HepG2 (cell line): ENCODE measurements around the gene HRH3. TPM values are rescaled to one million over a fixed set of nuclear protein-coding genes. Genes with fewer than 3 reads are reported as not detected.
A peak's percentile ranks its signal among the peaks of the same experiment; 100 is the strongest.

Experiments used
- ATAC-seq: fragments of 200-7000 bp; cut with Tn5 transposase; 3 replicates; pipeline ENCODE4 v1.9.1; 2020; ENCODE audit warnings: mild to moderate bottlenecking, moderate library complexity
- BruUV-seq: library from RNA; stranded (reverse); fragments of 400-500 nt; replicated peaks from 2 replicates; lab custom pipeline; 2021; lab: Mats Ljungman, UMichigan
- CTCF ChIA-PET: fragments of 300-600 bp; formaldehyde crosslinking; extraction: SDS; loops from one replicate; lab custom pipeline; 2021; ENCODE audit warnings: low total read pairs, inconsistent platforms, low intra/inter-chr PET ratio; lab: Yijun Ruan, JAX
- POLR2A ChIA-PET: fragments of 350-600 bp; sonication (Branson Sonifier 250); formaldehyde crosslinking; loops from one replicate; lab custom pipeline; 2020; ENCODE audit warnings: antibody characterized with exemption, inconsistent platforms; lab: Yijun Ruan, JAX
- DNase-seq: peaks from one replicate; pipeline ENCODE4 v3.0.0-alpha.2; 2015; ENCODE audit warnings: low spot score
- FAIRE-seq: peaks from 3 replicates; lab custom pipeline; 2011; peaks lifted over from hg19 to GRCh38; lab: Jason Lieb, UNC
- H2AFZ ChIP-seq: one replicate; pipeline ENCODE4 v1.6.1; 2011; ENCODE audit warnings: low read length, inconsistent platforms
- H3K27ac ChIP-seq: fragments of 300-600 bp; 3 replicates; pipeline ENCODE4 v1.8.0; 2011; ENCODE audit warnings: mixed run types, mild to moderate bottlenecking, mixed read lengths, low read length, inconsistent platforms; ENCODE audit not compliant: insufficient read depth; ENCODE audit errors: extremely low read length
- H3K27me3 ChIP-seq, 2 experiments: fragments of 200-600 bp in 1 of 2; 2 replicates in 1 of 2; 3 replicates in 1 of 2; pipeline versions ENCODE4 v1.6.0 to v1.8.0; 2011; ENCODE audit warnings: low read length in 2 of 2, mild to moderate bottlenecking in 2 of 2, moderate library complexity in 2 of 2, inconsistent platforms in 1 of 2; ENCODE audit not compliant: insufficient read depth in 2 of 2, control insufficient read depth in 1 of 2
- H3K36me3 ChIP-seq, 2 experiments: fragments of 200-600 bp in 1 of 2; replicated peaks in 1 of 2; 2 replicates in 1 of 2; 3 replicates in 1 of 2; pipeline versions ENCODE4 v1.5.1 to v1.8.0; 2011; ENCODE audit warnings: low read length in 2 of 2, inconsistent platforms in 1 of 2; ENCODE audit not compliant: insufficient read depth in 2 of 2, control insufficient read depth in 1 of 2
- H3K4me1 ChIP-seq: 2 replicates; pipeline ENCODE4 v1.5.1; 2012; ENCODE audit warnings: low read length, inconsistent platforms; ENCODE audit not compliant: insufficient read depth
- H3K4me2 ChIP-seq: 2 replicates; pipeline ENCODE4 v1.6.0; 2011; ENCODE audit warnings: low read depth, low read length, inconsistent platforms
- H3K4me3 ChIP-seq, 3 experiments: fragments of 200-600 bp in 1 of 3; sonication (generic), shearing (Covaris generic) in 1 of 3; replicated peaks in 1 of 3; 2 replicates each; pipeline ENCODE4 v1.5.1; 2011 to 2016; ENCODE audit warnings: low read length in 3 of 3, inconsistent platforms in 2 of 3, low read depth in 2 of 3, mild to moderate bottlenecking in 2 of 3, control low read depth in 1 of 3, mixed read lengths in 1 of 3; ENCODE audit not compliant: insufficient read depth in 1 of 3
- H3K79me2 ChIP-seq: one replicate; pipeline ENCODE4 v1.6.1; 2011; ENCODE audit warnings: low read length, inconsistent platforms; ENCODE audit not compliant: insufficient read depth
- H3K9ac ChIP-seq: 2 replicates; pipeline ENCODE4 v1.6.0; 2011; ENCODE audit warnings: mild to moderate bottlenecking, low read depth, low read length, inconsistent platforms; ENCODE audit not compliant: insufficient read depth
- H3K9me3 ChIP-seq: 2 replicates; pipeline ENCODE4 v1.5.1; 2012; ENCODE audit warnings: mild to moderate bottlenecking, low read length
- H4K20me1 ChIP-seq: 2 replicates; pipeline ENCODE4 v1.6.0; 2011; ENCODE audit warnings: inconsistent platforms, mild to moderate bottlenecking, low read length, moderate library complexity; ENCODE audit not compliant: insufficient read depth
- MYC ChIP-seq: sonication (generic); formaldehyde crosslinking; IDR thresholded peaks from 2 replicates; pipeline ENCODE4 v1.9.0; 2021; ENCODE audit warnings: missing genetic modification reagents, borderline replicate concordance
- NFYC ChIP-seq: IDR thresholded peaks from 2 replicates; pipeline ENCODE4 v1.6.1; 2016; ENCODE audit warnings: missing genetic modification reagents, missing compliant biosample characterization
- RBM22 ChIP-seq: fragments of 200-400 bp; formaldehyde crosslinking; optimal IDR thresholded peaks from 2 replicates; pipeline ENCODE3; 2017; ENCODE audit warnings: mild to moderate bottlenecking, low read length, moderate library complexity
- WGBS: methylation state at CpG from one replicate; pipeline ENCODE4 v1.1.6; 2017; ENCODE audit warnings: low lambda C conversion rate; 5-methylcytosine and 5-hydroxymethylcytosine counted together
- in situ Hi-C: cut with HindIII; loops from 2 replicates; pipeline ENCODE4 v1.10.0; 2017; ENCODE audit warnings: low pct_unique_long_range_greater_than_20kb; ENCODE audit not compliant: extremely low pct_ligation_motif_present
- intact Hi-C: fragments of 100-400 bp; cut with micrococcal nuclease; formaldehyde crosslinking; loops from one replicate; pipeline ENCODE4 v1.10.0; 2022; ENCODE audit not compliant: unreplicated experiment
- polyA plus RNA-seq, 8 experiments: library from polyadenylated mRNA; depleted of rRNA in 3 of 8; stranded (reverse) in 7 of 8; unstranded in 1 of 8; fragments of >200 nt; fragmentation: Illumina TruSeq in 4 of 8; extraction: Trizol in 4 of 8; gene quantifications; 2 replicates each; pipeline versions ENCODE4 v1.2.1 to v1.2.3, GENCODE V29; 2011 to 2016; ENCODE audit warnings: low read depth in 4 of 8, missing spikeins in 1 of 8, mixed read lengths in 1 of 8; ENCODE audit not compliant: insufficient read depth in 1 of 8
- total RNA-seq, 5 experiments: library from RNA; depleted of rRNA; stranded (reverse); fragments of >200 nt; fragmentation: Illumina TruSeq; extraction: Trizol; gene quantifications; 2 replicates each; pipeline ENCODE4 v1.2.3, GENCODE V29; 2016; ENCODE audit warnings: low read depth in 1 of 5
- TF ChIP-seq, protein P1 (sequence below): sonication (generic); formaldehyde crosslinking; IDR thresholded peaks from 2 replicates; pipeline ENCODE4 v1.4.0; 2020; ENCODE audit warnings: missing genetic modification reagents

The HRH3 gene
- total and polyA plus RNA-seq, 2 of the 13 experiments (the other 11 are each of a cell fraction or from before 2014, with no cell fraction given): 0.18 TPM; not detected in 1

DNA sequence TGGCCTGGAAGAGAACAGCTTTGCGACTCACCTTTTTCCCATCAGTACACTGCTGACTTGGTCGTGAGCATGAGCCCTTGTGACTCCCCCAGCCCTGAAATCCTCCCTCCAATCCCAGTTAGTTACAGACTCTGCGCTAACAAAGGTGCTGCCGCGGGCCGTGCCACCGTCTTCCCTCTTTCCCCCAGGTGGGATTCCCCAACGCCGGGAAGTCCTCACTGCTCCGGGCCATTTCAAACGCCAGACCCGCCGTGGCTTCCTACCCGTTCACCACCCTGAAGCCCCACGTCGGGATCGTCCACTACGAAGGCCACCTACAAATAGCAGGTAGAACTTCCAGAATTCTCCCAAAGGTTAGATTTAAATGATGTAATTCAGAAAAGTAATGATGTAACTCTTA is 21.1 kb downstream of the HRH3 start:
- Histone ChIP-seq H3K9me3 (no peaks in the 10 kb centered on the region), H3K4me3 (no peak overlapping the region), H4K20me1 (no peaks in the 10 kb centered on the region), H3K4me1 (no peaks in the 10 kb centered on the region), H2AFZ (no peak overlapping the region), H3K79me2 (peaks cover 2% of the 10 kb centered on the region), H3K27ac (no peak overlapping the region), H3K4me2 (no peak overlapping the region), H3K9ac (no peak overlapping the region), H3K36me3 (peaks cover 39 to 61% of the 10 kb centered on the region in 2 experiments), H3K27me3 (no peaks in the 10 kb centered on the region)
- 0 out of 2 replicates have a peak, but pooled peaks have one; percentile 2 for TF ChIP-seq MYC (CRISPR knock-in tag)
- TF ChIP-seq, protein P1, sequence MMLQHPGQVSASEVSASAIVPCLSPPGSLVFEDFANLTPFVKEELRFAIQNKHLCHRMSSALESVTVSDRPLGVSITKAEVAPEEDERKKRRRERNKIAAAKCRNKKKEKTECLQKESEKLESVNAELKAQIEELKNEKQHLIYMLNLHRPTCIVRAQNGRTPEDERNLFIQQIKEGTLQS (CRISPR knock-in tag): no peak
- 99% methylated on average over 18 of the region's 18 CpGs for WGBS
- no peak for DNase-seq
- in situ Hi-C loops: no loop called here
- POLR2A ChIA-PET: no interaction called here
- FAIRE-seq: no peak
- CTCF ChIA-PET: no interaction called here
- no peak for ATAC-seq
- no TSS peak for BruUV-seq
- intact Hi-C loops: no loop called here

DNA sequence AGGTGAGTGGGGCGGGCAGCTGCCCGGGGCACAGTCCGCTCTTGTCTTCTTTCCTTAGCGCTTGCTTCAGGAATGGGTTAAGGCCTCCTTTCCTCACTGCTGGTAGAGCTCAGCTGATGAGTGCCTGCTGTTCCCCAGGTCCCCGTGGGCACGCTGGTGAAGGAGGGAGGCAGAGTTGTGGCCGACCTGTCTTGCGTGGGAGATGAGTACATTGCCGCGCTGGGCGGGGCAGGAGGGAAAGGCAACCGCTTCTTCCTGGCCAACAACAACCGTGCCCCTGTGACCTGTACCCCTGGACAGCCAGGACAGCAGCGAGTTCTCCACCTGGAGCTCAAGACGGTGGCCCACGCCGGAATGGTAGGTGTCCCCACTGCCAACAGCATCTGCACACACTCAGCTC is 21.6 kb downstream of the HRH3 start:
- no peak overlapping the region for H3K4me2 ChIP-seq
- H3K9ac ChIP-seq: no peak overlapping the region
- no peak overlapping the region for H3K4me3 ChIP-seq
- H3K27ac ChIP-seq: no peak overlapping the region
- H2AFZ ChIP-seq: no peak overlapping the region
- intact Hi-C loops: no loop called here
- peaks cover 2% of the 10 kb centered on the region for H3K79me2 ChIP-seq
- ChIA-PET POLR2A (interaction anchor here (1.1 kb wide), 1 partner anchor 10 kb away, joined by 3 read pairs; no protein-coding TSS in a partner anchor), CTCF (no interaction called here)
- DNase-seq (no peak), ATAC-seq (no peak), FAIRE-seq (no peak)
- H4K20me1 ChIP-seq: no peaks in the 10 kb centered on the region
- in situ Hi-C loops: no loop called here
- BruUV-seq: no TSS peak
- no peaks in the 10 kb centered on the region for H3K9me3 ChIP-seq
- peaks cover 40 to 63% of the 10 kb centered on the region in 2 experiments for H3K36me3 ChIP-seq
- TF ChIP-seq NFYC (no peak), RBM22 (peak; percentile 44)
- H3K27me3 ChIP-seq: no peaks in the 10 kb centered on the region
- no peaks in the 10 kb centered on the region for H3K4me1 ChIP-seq
- WGBS: 96% methylated on average over 17 of the region's 17 CpGs
